ENCODE results near the gene HOXA13. TPM values are rescaled to one million over a fixed set of nuclear protein-coding genes. Genes with fewer than 3 reads are reported as not detected.

HOXA13 gene
- not detected for polyA plus RNA-seq (2013, experiment 1 of 2; ENCODE audit: insufficient read length)
- polyA plus RNA-seq (2013, experiment 2 of 2; ENCODE audit: insufficient read length), result not detected

GRCh38 chr7:27199849-27200760, at the start of gene HOXA13:
Gene HOXA13 (minus strand): TSS chr7:27200091. CDS start chr7:27200077, 14 bp downstream.
- DNase-seq, result no peak

DNA sequence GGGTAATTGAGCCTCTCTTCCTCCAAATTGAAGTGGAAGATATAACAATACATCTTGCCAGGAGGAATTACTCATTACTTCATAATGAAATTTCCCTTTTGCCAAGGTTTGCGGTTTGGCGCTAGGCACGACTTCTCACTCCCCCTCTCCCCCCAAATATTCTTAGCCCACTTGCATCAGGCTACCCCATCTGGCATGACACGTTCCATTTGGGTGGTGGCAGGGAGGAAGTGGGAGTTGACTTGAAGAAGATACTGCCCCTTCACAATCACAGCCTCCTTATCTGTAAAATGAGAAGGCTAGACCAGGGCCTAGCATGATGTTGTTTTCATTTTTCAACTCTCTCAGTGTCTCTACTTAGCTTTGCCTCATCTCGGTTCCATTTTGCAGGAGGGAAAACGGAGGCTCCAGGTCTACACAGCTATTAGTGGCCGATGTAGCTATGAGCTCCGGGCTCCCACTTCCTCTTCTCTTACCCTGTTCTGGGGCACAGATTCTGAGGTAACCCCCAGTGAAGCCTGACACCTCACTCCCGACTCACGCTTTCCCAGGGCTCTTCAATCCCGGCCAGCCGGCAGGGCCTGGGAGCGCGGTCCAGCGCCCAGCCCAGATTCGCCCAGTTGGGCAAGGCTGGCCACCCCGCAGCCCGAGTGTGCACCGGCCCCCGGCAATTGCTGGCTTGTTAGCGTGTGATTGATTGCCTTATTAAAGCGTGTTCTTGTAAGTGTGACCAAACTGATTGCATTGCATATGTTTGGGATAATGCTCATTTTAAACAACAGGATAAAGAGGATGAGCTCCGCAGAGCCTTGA, 49.2 kb upstream of the HOXA13 start:
- peak; percentile 28 for DNase-seq

DNA sequence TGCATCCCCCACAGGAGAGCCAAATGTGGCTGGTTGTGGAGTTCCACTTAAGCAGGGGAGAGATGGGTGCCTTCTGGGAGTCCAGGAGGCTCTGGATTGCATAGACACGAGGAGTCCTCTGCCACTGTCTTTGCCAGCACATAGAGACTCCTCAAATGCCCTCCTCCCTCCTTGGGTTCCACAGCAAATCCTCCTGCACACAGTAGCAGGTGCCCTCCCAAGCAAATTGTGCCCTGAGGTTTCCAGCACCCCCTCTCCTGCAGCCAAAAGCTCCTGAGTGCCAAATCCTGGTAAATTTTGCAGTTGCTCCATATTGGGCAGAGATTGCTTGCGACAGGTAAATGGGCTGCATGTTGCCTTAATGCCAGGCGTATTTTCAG, 48.5 kb upstream of the HOXA13 start:
- DNase-seq, result no peak

- no peak for DNase-seq
Measured at GRCh38 chr7:27247452-27248426, 47.8 kb upstream of the HOXA13 start.

DNA sequence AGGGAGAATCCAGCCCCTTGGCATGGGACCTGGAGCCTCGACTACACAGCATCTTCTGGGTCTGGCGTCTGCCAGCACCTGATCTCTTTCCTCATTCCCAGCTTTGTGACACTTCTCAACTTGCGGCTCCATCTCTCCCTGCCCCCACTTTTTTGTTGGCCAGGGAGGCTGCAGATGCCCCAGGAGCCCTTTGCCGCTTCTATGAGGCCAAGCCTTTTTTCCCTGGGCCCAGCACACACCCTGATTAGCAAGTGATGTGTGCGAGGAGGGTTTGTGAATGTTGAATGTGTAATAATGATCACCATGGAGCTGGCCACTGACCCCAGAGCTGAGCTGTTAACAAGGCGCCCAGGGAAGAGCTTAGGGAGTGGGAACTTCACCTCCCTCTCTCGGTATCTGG, 47.1 kb upstream of the HOXA13 start:
- DNase-seq, result no peak

- no peak for DNase-seq
Measured at GRCh38 chr7:27245798-27246691, 46.2 kb upstream of the HOXA13 start.

- DNase-seq, result no peak
Measured at GRCh38 chr7:27245124-27245797, 45.4 kb upstream of the HOXA13 start.

DNA sequence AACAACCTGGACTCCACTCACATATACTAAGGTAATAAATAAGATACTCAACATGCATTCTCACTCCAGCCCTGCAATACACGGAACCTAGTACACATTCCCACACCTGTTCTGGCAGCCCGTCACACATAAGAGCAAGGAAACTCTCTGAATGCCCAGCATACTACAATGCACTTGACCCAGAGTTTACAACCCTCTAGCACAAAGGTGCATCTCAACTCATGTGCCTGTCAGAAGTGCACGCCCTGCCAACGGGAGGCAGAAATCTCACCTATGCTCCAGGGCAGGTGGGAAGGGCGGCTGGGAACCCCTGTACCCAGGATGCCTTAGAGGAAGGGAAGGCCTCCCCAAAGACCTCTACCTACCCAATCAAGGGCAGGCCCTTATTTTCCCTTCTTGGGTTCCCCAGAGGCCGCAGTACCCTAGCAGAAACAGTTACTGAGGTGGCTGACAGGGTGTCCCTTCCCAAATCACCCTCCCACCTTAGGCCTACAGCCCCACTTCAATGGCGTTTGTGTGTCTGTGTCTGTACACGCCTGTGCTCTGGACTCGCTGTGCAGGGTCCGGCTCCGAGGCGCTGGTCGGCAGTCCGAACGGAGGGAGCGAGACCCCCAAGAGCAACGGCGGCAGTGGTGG, 44.7 kb upstream of the HOXA13 start:
- DNase-seq, result no peak

GRCh38 chr7:27243340-27244163, 43.7 kb upstream of the HOXA13 start:
- DNase-seq, result no peak

DNA sequence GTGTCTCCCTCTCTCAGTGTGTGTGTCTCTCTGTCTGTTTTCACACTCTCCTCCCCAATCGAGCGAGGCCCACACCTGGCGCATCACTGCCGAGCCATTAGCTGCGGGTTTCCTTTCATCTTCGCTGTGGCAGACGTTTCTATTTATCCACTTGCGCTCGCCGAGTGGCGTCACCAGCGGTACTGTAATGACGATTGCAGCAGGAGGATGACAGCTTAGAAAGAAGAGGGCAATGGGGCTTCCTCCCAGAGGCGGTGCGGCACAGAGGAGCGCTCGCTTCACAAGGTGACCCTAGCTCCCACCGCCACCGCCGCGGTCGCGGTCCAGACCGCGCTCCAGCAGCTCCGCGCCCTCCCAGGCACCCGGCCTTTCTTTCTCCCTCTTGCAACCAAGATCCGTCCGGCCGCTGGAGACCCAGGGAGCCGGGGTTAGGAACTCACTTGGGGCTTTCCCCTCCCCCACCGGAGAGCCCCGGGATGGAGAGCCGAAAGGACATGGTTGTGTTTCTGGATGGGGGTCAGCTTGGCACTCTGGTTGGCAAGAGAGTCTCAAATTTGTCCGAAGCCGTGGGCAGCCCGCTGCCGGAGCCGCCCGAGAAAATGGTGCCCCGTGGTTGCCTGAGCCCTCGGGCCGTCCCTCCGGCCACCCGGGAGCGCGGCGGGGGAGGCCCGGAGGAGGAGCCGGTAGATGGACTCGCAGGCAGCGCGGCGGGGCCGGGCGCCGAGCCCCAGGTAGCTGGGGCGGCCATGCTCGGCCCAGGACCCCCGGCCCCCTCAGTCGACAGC, 42.9 kb upstream of the HOXA13 start, which contains the start of gene EVX1:
Gene EVX1, plus strand, starts transcription at position 248 of the 785 bp plus-strand sequence. Its CDS starts 229 bp downstream, at position 477.
- no peak for DNase-seq

GRCh38 chr7:27242154-27242553, 42.3 kb upstream of the HOXA13 start:
- DNase-seq, result no peak

GRCh38 chr7:27241189-27242056, 41.5 kb upstream of the HOXA13 start:
- no peak for DNase-seq

- DNase-seq, result no peak
Measured at GRCh38 chr7:27240015-27240731, 40.3 kb upstream of the HOXA13 start.

GRCh38 chr7:27239387-27240014, 39.6 kb upstream of the HOXA13 start:
- no peak for DNase-seq

DNA sequence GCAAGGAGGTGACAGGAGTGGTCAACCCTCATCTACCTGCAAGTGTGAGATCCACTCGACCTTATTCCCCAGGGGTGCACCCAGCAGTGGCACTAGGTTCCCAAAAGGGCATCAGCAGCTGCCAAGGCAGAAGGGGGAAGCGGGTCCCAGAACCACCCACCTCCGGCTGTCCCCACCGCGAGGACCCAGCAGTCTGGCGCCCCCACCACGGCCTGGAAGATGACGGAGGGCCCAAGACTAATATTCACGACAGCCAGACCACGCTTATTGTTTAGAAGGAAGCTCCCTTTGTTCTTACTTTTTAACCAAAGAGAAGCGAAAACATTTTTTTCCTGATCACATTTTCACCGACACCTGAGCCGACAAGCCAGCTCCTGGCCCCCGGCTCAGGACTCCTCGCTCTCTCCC, 39.1 kb upstream of the HOXA13 start:
- no peak for DNase-seq

Data from fibroblast of skin of scalp (primary cell).